Right ventricle myocardium inferior (tissue), 1 donor: ENCODE data around the gene AGAP3. TPM values are rescaled to one million over a fixed set of nuclear protein-coding genes. Genes with fewer than 3 reads are reported as not detected.

Source experiments
- ATAC-seq: fragments of 200-7000 bp; cut with Tn5 transposase; one replicate; pipeline ENCODE4 v1.9.1; 2020; ENCODE audit warnings: mild to moderate bottlenecking, moderate library complexity
- DNase-seq: peaks from one replicate; pipeline ENCODE4 v3.0.0; 2021; ENCODE audit errors: missing footprints
- intact Hi-C: fragments of 100-400 bp; cut with DNase I; formaldehyde crosslinking; loops from one replicate; pipeline ENCODE4 v1.11.0; 2022
- total RNA-seq: library from RNA; stranded (reverse); fragmentation: NEBNext Ultra II Directional; extraction: Animal tissue kit (Norgen Biotek cat#: 25700); gene quantifications from one replicate; pipeline ENCODE4 v1.2.1, GENCODE V29; 2021
- donor health status: DM: no; HTN: yes; CAD: no; lungs with severe emphysema.

The AGAP3 gene
- total RNA-seq, 1 donor from 2014 or later = 57.4 TPM

- peak; percentile 25 for ATAC-seq
- intact Hi-C loops = no loop called here
- peak; percentile 58 for DNase-seq
Observed at GRCh38 chr7:151137076-151137675, 50.9 kb downstream of the AGAP3 start.

- DNase-seq = no peak
- intact Hi-C loops = no loop called here
- peak; percentile 38 for ATAC-seq
Observed at GRCh38 chr7:151137791-151138152, 51.5 kb downstream of the AGAP3 start.

- intact Hi-C loops = no loop called here
- no peak for DNase-seq
- ATAC-seq = peak; percentile 8
Observed at GRCh38 chr7:151138153-151138851, 52.0 kb downstream of the AGAP3 start.

GRCh38 chr7:151139071-151139790 lies 53.0 kb downstream of the AGAP3 start:
- intact Hi-C loops = no loop called here
- no peak for DNase-seq
- ATAC-seq = no peak

- ATAC-seq = no peak
- intact Hi-C loops = no loop called here
- no peak for DNase-seq
Observed at GRCh38 chr7:151139791-151140190, 53.5 kb downstream of the AGAP3 start.

- DNase-seq = no peak
- intact Hi-C loops = no loop called here
- no peak for ATAC-seq
Observed at GRCh38 chr7:151140826-151141225, 54.6 kb downstream of the AGAP3 start.

- DNase-seq (no peak), ATAC-seq (no peak)
- intact Hi-C loops = no loop called here
Observed at GRCh38 chr7:151141311-151141854, 55.1 kb downstream of the AGAP3 start.

GRCh38 chr7:151141855-151142685 lies 55.8 kb downstream of the AGAP3 start:
- intact Hi-C loops = no loop called here
- DNase-seq (no peak), ATAC-seq (no peak)

- ATAC-seq (peak; percentile 51), DNase-seq (no peak)
- intact Hi-C loops = no loop called here
Observed at GRCh38 chr7:151142686-151143040, 56.4 kb downstream of the AGAP3 start.

- intact Hi-C loops = no loop called here
- DNase-seq = no peak
- peak; percentile 44 for ATAC-seq
Observed at GRCh38 chr7:151143261-151144015, 57.2 kb downstream of the AGAP3 start.

- intact Hi-C loops = no loop called here
- ATAC-seq = no peak
- no peak for DNase-seq
Observed at GRCh38 chr7:151144387-151144786, 58.1 kb downstream of the AGAP3 start.

- no peak for ATAC-seq
- no peak for DNase-seq
- intact Hi-C loops = no loop called here
Observed at GRCh38 chr7:151146761-151147160, 60.5 kb downstream of the AGAP3 start.

GRCh38 chr7:151148319-151149259 lies 62.3 kb downstream of the AGAP3 start:
- ATAC-seq = no peak
- intact Hi-C loops = no loop called here
- no peak for DNase-seq

- no peak for DNase-seq
- intact Hi-C loops = no loop called here
- no peak for ATAC-seq
Observed at GRCh38 chr7:151150388-151150787, 64.1 kb downstream of the AGAP3 start.

GRCh38 chr7:151152643-151153513 lies 66.6 kb downstream of the AGAP3 start:
- ATAC-seq (no peak), DNase-seq (no peak)
- intact Hi-C loops = no loop called here

GRCh38 chr7:151157645-151158329 lies 71.5 kb downstream of the AGAP3 start:
- ATAC-seq = no peak
- no peak for DNase-seq
- intact Hi-C loops = no loop called here
